ENCODE data around the gene RACGAP1.
A peak's percentile ranks its signal among the peaks of the same experiment; 100 is the strongest.

The RACGAP1 gene

DNA sequence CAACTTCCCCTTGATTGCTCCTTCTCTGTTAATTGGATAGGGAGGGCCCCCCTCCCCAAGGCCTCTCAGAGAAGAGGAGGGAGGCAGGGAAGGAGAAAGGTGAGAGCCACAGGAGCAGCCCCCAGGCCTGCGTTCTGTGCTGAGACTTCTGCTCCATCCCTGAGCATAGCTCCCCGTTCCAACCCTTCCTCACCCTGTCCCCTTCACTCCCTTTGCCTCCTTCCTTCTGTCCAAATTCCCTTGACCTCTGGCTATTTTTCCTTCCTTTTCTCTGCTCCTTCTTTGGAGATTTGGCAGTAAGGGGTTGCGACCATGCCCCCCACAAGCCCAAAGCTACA lies 31.3 kb upstream of the RACGAP1 start:
- no peak for DNase-seq (ENCODE audit: low spot score)

DNA sequence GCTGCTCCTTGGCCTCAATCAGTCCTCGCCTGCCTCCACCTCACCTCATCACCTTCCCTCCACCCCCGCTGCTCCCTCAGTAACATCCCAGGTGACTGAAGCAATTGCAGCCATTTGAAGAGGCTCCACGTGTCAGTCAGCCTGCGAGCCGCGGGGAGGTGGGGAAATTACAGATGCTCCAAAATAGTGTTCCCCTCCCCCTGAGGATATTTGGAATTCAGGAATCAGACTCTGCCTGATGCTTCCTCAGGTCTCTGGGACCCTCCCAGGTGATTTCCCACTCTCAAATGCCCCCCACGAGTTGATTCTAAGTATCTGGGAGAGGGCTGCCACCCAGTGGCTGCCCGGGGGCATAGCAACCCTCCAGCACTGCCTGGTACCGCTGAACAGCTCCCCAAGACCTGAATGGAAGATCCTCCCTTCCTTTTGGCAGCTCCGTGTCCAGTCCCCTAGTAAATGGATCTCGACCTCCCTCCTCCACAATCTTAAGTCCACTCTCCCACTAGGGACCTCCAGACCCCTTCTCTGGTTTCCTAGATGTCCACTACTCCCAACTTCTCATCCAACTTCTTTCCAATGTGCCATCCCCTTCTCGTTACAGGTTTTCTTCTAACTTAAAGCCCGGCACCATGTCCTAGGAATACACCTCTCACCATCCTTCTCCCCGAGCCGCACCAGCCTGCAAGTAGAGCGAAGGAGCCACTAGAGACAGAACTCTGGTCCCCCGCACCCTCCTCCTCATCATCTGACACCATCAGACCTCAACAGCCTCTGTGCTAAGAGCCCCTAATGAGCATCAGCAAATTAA lies 30.7 kb upstream of the RACGAP1 start:
- peak; percentile 56 for DNase-seq (ENCODE audit: low spot score)

DNA sequence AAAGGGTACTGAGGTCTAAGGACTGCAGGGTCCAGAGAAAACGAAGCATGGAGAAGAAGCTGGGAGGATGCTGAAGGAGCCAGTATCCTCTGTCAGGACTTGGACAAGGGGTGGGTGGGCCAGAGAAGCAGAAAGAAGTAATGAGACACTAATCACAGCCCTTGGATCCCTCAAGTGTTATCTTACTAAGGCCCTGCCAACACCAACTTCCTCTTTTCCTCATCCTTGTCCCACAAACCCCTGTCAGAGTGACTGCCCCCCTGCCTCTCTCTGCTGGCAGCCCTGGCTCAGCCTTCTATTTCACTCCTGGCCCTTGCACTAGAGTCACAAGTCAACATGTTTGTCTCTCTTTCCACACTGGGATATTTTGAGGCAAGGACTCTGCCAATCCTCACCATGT lies 28.3 kb upstream of the RACGAP1 start:
- DNase-seq (ENCODE audit: low spot score) = no peak

GRCh38 chr12:50052964-50053363 lies 27.7 kb upstream of the RACGAP1 start:
- DNase-seq (ENCODE audit: low spot score) = no peak

DNA sequence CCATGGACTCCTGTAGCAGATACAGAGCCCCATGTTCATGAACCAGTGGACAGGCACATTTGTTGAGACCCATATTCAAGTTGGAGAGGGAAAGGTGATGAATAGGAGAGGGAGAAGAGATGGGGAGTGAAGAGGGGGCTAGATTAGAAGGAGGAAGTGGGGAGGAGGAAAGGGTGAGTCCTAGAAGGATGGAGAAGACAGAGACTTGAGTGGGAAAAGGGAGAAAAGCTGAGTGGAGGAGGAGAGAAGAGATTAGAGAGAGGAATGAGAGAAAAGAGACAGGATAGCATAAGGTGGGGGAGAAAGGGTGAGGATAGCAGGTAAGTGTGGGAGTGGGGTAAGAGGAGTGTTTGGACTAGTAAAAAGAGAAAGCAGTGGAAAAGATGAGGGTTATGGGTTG lies 27.2 kb upstream of the RACGAP1 start:
- no peak for DNase-seq (ENCODE audit: low spot score)

GRCh38 chr12:50051101-50051806 lies 26.0 kb upstream of the RACGAP1 start:
- DNase-seq (ENCODE audit: low spot score) = no peak

DNA sequence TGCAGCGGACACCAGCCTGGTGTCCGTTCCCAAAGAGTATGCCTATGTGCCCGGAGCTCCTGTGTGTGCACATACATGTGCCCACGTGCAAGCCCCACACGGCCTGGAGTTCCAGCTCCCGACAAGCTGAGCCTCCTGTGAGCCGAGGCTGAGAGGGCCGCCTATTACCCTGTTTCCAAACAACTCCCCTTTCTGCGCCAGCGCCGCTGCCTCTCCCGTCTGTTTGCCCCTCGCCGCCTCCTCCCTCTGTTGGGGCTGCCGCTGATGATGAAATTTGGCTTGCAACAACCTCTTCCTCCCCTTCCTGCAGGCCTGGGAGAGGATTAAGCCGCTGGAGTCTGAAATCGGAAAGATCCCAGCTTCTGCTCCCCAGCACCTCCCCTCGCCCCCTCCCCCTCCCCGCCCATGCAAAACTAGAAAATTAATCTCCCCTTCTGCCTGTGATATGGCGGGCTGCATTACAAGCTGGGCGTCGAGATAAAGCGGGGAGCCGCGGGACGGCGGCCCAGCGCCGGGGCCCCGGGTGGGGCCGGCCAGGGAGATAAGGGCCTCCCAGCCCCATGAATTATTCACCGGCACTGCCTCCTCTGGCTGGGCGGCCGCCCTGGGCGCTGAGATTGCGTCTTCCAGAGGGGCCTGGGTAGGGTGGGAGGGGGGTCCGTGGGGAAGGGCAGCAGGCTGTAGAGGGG lies 25.3 kb upstream of the RACGAP1 start:
- no peak for DNase-seq (ENCODE audit: low spot score)

DNA sequence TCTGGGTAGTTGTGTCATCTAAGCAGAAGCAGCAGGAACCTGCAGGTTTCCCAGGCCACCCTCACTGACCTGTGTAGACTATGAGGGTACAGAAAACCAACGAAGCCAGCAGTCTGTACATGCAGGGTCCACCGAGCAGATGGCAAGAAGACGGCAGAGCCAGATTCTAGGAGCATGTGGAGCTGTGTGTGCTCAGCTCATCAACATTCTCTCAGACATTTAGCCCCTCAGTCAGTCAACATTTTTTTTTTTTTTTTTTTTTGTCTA lies 24.8 kb upstream of the RACGAP1 start:
- no peak for DNase-seq (ENCODE audit: low spot score)

DNA sequence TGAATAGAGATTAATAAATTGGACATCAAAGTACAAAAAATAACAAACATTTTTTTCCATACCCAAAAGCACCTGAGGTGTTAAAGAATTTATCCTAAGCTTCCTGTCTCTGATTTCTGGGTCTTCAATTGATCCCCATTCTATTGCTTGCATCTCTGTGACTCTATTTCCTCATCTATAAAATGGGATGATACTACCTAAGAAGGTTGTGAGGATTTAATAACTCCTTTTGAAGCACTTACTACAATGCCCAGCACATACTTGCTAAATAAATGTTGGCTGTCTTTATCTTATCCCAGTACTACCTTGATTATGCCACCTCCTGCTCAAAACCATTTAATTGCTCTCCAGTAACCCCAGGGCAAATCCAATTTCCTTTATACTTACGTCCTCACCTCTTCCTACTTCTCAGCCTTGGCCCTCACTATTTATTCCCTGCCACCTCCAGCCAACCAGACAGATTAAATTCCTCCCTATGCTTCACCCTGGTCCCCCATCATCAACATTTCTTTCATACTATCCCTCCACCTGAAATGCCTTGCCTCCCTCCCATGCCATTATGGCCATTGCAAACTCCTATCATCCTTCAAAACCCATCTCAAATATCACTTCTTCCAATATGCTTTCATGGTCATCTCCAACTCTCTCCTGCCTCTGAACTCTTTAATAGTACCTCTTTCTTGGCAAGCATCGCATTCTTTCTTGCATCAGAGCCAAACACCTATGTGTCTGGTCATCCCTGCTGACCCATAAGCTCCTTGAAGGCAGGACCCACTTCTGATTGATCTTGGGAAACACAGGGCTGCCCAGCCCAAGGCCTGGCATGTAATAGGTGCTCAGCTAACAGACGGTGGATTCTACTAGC lies 24.2 kb upstream of the RACGAP1 start:
- no peak for DNase-seq (ENCODE audit: low spot score)

GRCh38 chr12:50047693-50048250 lies 22.5 kb upstream of the RACGAP1 start:
- DNase-seq (ENCODE audit: low spot score) = no peak

GRCh38 chr12:50043854-50044253 lies 18.6 kb upstream of the RACGAP1 start:
- no peak for DNase-seq (ENCODE audit: low spot score)

- DNase-seq (ENCODE audit: low spot score) = no peak
Observed at GRCh38 chr12:50043308-50043707, 18.0 kb upstream of the RACGAP1 start.

- DNase-seq (ENCODE audit: low spot score) = no peak
Observed at GRCh38 chr12:50042693-50043092, 17.4 kb upstream of the RACGAP1 start.

DNA sequence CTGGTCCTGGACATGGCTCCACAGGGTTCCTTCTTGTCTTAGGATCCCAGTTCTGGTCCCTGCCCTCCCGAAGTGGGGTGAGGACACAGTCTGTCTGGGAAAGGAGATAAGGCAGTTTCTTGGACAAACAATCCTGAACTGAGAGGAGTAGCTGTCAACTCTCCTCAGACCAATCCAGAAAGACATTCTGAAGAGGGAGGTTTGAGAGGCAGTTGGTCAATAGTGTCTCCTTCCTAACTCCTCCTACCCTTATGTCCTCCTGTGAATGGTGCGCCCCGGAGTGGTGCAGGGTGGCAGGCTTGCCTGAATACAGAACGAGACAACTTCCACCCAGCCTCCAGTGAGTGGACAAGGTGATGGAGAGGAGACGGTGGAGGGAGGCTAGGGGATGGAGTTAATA lies 16.7 kb upstream of the RACGAP1 start:
- no peak for DNase-seq (ENCODE audit: low spot score)

DNA sequence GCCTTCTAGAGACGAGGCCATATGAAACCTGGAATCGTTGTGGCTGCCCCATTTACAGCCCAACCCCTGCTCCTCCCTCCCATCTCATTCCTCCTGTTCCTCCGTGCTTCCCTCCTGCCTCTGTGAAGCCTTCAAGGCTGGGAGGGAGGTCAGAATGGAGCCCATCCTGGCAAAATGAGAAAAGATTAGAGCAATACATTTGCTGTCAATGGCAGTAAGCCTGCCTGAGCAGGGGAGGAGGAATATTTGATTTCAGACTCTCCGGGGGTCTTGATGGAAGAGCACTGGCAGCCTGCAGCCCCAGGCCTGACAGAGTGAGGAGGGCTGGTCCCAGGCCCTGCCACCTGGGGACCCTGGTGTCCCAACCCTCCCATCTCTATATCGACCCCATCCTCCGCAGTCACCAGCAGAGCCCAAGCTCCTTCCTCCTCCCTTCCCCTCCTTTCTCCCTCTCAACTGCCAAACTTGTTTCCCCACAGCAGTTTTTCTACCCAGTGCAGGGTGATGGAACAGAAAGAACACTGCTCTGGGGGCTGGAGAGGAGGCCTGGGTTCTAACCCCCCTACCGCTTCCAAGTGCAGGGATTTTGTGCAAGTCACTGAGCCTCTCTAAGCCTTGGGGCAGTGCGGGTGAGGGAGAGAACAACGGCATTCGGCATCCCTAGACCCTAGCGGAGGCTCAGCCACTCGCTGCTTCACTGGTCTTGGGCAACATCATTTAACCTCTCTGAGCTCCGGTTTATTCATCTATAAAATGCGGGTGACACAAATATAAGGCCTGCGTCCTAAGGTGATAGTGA lies 16.0 kb upstream of the RACGAP1 start:
- no peak for DNase-seq (ENCODE audit: low spot score)

GRCh38 chr12:50040657-50041056 lies 15.4 kb upstream of the RACGAP1 start:
- DNase-seq (ENCODE audit: low spot score) = no peak

DNA sequence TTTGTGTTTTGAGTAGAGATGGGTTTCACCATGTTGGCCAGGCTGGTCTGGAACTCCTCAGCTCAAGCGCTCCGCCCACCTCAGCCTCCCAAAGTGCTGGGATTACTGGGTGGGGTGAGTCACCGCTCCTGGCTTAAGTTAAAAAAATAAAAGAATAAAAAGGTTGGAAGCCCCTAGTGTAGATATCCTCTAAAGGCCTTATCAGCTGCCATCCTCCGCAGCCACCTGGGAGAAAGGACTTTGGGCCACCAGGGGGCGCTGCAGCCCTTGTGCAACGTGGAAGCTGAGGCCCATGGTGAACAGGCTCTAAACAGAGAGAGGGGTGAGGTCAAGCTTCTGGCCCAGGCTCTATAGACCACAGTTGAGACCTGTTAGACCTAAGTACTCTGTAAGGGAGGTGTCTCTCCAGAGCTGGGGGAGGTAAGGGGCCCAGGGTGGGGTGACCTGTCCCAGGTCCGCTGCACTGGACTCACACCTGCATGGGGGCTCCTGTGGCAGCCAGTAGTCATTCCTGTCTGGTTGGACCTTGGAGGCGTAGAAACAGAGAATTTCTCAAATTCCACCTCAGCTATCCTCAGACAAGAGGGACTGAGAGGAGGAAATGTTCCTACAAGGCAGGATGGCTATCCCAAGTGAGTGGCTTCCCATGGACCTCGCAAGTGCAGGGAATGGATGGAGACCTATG lies 14.0 kb upstream of the RACGAP1 start:
- peak; percentile 87 for DNase-seq (ENCODE audit: low spot score)

DNA sequence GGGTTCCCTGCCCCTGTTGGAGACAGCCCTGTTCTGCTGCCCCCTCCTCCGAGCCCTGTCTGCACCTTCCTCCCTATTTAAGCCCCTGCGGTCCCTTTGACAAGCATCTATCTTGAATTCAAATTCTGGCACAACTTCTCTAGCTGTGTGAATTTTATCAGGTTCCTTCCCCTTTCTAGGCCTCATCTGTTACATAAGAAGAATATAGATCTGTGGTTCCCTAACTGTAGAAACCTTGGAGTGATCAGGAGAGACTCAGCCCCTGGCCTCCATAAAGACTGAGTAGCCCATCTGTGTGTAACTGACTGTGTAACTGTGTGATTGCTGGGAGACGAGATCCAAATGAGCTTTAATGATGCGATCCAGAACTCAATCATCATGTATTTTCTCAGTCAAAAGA lies 13.0 kb upstream of the RACGAP1 start:
- DNase-seq (ENCODE audit: low spot score) = no peak

- DNase-seq (ENCODE audit: low spot score) = no peak
Observed at GRCh38 chr12:50032854-50033581, 7.7 kb upstream of the RACGAP1 start.

- DNase-seq (ENCODE audit: low spot score) = no peak
Observed at GRCh38 chr12:50032515-50032853, 7.2 kb upstream of the RACGAP1 start.
